Measurements from ENCODE around the gene KLHL12.

GRCh38 chr1:202919615-202920014, 7.4 kb downstream of the KLHL12 start:
- TF ChIP-seq, protein P1, sequence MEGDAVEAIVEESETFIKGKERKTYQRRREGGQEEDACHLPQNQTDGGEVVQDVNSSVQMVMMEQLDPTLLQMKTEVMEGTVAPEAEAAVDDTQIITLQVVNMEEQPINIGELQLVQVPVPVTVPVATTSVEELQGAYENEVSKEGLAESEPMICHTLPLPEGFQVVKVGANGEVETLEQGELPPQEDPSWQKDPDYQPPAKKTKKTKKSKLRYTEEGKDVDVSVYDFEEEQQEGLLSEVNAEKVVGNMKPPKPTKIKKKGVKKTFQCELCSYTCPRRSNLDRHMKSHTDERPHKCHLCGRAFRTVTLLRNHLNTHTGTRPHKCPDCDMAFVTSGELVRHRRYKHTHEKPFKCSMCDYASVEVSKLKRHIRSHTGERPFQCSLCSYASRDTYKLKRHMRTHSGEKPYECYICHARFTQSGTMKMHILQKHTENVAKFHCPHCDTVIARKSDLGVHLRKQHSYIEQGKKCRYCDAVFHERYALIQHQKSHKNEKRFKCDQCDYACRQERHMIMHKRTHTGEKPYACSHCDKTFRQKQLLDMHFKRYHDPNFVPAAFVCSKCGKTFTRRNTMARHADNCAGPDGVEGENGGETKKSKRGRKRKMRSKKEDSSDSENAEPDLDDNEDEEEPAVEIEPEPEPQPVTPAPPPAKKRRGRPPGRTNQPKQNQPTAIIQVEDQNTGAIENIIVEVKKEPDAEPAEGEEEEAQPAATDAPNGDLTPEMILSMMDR (IDR thresholded peaks at IDR 0.05; ENCODE audit: low read depth, low read length, poor library complexity, severe bottlenecking) = no peak
- TF ChIP-seq EZH2phosphoT487 (IDR thresholded peaks at IDR 0.05; ENCODE audit: borderline replicate concordance, low read length) = no peak

Data from DOHH2 (cell line).